NCI-H524 (cell line): ENCODE data around the gene RAD51B.

Experiments
- DNase-seq, 2 experiments: peaks; one replicate each; lab custom pipeline; 2025; lab: John Stamatoyannopoulos, UW

RAD51B gene

GRCh38 chr14:67835596-67835995 lies 16.0 kb downstream of the RAD51B start:
- DNase-seq: no peak

- peak; percentile 57 to 78 for DNase-seq
Measured at GRCh38 chr14:67837011-67837624, 17.5 kb downstream of the RAD51B start.

- no peak for DNase-seq
Measured at GRCh38 chr14:67846029-67846610, 26.5 kb downstream of the RAD51B start.

GRCh38 chr14:67850066-67850830 lies 30.7 kb downstream of the RAD51B start:
- DNase-seq: no peak

GRCh38 chr14:67851785-67852410 lies 32.3 kb downstream of the RAD51B start:
- no peak for DNase-seq

- DNase-seq: no peak
Measured at GRCh38 chr14:67852926-67853604, 33.5 kb downstream of the RAD51B start.

- no peak for DNase-seq
Measured at GRCh38 chr14:67853715-67854114, 34.1 kb downstream of the RAD51B start.

GRCh38 chr14:67856827-67857226 lies 37.2 kb downstream of the RAD51B start:
- DNase-seq: no peak

GRCh38 chr14:67857778-67858350 lies 38.3 kb downstream of the RAD51B start:
- no peak for DNase-seq

GRCh38 chr14:67859169-67859749 lies 39.7 kb downstream of the RAD51B start:
- no peak for DNase-seq

GRCh38 chr14:67863223-67863622 lies 43.6 kb downstream of the RAD51B start:
- no peak for DNase-seq

- DNase-seq: no peak
Measured at GRCh38 chr14:67875175-67876006, 55.8 kb downstream of the RAD51B start.

GRCh38 chr14:67879026-67879425 lies 59.4 kb downstream of the RAD51B start:
- peak; percentile 57 to 85 for DNase-seq

GRCh38 chr14:67881225-67881624 lies 61.6 kb downstream of the RAD51B start:
- DNase-seq: peak; percentile 61 to 82

GRCh38 chr14:67882986-67883555 lies 63.5 kb downstream of the RAD51B start:
- no peak for DNase-seq

- DNase-seq: peak in 1 of 2 experiments; percentile 18
Measured at GRCh38 chr14:67883717-67884116, 64.1 kb downstream of the RAD51B start.

GRCh38 chr14:67886191-67886590 lies 66.6 kb downstream of the RAD51B start:
- no peak for DNase-seq

- no peak for DNase-seq
Measured at GRCh38 chr14:67887478-67887877, 67.9 kb downstream of the RAD51B start.

- DNase-seq: no peak
Measured at GRCh38 chr14:67889455-67889854, 69.9 kb downstream of the RAD51B start.

GRCh38 chr14:67892466-67893100 lies 73.0 kb downstream of the RAD51B start:
- DNase-seq: no peak
